Occipital lobe (tissue), 2 donors: Measurements from ENCODE around the gene KRTAP10-10. TPM values are rescaled to one million over a fixed set of nuclear protein-coding genes. Genes with fewer than 3 reads are reported as not detected.
"Not testable (repeated sequence)": the region's sequence is repeated elsewhere in the genome, so short reads cannot be mapped to it uniquely, and the experiment has no call there.

Source experiments
- DNase-seq: peaks from one replicate; lab custom pipeline; 2025; lab: John Stamatoyannopoulos, UW
- total RNA-seq: library from RNA; depleted of rRNA; stranded (reverse); fragments of >200 nt; gene quantifications from one replicate; pipeline ENCODE4 v1.2.3, GENCODE V29; 2014

KRTAP10-10 gene
- total RNA-seq, 1 donor from 2014 or later: not detected

DNA sequence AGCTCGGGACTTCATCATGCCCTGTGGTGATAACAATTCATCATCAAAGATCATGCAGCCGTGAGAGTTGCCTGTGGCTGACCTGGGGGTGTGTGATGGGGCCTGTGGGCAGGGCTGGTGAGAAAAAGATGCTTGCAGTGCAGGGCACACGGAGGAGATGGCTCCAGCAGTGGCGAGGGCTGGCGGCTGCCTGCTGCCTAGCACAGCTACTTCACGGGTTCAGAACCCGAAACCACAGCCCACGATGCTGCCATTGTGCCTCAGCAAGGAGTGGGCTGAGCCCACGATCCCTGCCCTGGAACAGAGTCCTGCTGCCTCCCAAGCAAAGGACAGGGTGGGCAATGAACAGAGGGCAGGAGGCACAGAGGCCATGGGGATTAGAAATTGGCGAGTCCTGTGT lies 10.9 kb upstream of the KRTAP10-10 start:
- no peak for DNase-seq

DNA sequence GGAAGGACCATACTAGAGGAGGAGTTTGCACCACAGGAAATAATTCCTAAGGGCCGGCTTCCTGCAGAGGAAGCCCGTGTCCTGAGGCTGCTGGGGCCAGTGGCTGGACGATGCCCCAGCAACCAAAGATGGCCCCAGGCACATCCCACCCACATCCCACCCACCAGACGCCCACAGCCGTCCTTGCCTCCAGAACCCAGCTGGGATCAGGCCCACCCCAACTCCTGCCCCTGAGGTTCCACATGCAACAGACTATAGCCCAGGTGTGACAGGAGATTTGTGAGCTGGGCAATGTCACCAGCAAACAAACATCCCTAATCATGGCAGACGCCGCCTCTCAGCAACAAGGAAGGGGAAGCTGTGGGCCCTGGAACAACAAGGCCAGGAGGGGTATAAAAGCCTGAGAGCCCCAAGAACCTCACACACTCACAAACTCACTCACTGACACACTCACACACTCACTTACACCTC lies 10.4 kb upstream of the KRTAP10-10 start, which contains the start of gene KRTAP10-9:
KRTAP10-9 (plus strand) TSS at position 421 of the 471 bp plus-strand sequence. CDS start 79 bp downstream, outside the sequence.
- DNase-seq: no peak

- DNase-seq: not testable (repeated sequence)
Measured at GRCh38 chr21:44627181-44627822, 9.9 kb upstream of the KRTAP10-10 start.

DNA sequence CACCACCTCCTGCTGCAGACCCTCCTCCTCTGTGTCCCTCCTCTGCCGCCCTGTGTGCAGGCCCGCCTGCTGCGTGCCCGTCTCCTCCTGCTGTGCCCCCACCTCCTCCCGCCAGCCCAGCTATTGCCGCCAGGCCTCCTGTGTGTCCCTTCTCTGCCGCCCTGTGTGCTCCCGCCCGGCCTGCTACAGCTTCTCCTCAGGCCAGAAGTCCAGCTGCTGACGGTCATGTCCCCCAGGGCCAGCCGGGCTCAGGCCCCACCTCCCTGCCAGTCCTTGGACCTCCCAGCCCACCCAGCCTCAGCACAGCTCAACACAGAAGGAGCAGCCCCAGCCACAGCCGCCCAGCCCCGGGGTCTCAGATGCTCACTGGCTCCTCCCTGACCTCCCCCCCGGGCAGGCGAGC lies 9.3 kb upstream of the KRTAP10-10 start:
- DNase-seq: not testable (repeated sequence)

- DNase-seq: no peak
Measured at GRCh38 chr21:44628707-44629391, 8.3 kb upstream of the KRTAP10-10 start.

GRCh38 chr21:44630440-44630839 lies 6.7 kb upstream of the KRTAP10-10 start:
- DNase-seq: no peak

DNA sequence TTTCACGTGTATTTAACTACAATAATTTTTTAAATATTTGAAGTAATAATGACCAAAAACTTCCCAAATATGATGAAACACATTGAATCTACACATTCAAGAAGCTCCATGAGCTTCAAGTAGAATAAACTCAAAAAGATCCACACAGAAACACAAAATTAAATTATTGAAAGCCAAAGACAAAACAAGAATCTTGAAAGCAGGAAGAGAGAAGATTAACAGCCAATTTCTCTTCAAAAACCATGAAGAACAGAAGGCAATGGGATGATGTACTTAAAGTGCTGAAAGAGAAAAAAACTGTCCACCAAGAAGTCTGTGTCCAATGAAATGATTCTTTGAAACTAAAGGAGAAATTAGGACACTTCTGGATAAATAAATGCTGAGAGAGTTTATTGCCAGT lies 5.1 kb upstream of the KRTAP10-10 start:
- no peak for DNase-seq

DNA sequence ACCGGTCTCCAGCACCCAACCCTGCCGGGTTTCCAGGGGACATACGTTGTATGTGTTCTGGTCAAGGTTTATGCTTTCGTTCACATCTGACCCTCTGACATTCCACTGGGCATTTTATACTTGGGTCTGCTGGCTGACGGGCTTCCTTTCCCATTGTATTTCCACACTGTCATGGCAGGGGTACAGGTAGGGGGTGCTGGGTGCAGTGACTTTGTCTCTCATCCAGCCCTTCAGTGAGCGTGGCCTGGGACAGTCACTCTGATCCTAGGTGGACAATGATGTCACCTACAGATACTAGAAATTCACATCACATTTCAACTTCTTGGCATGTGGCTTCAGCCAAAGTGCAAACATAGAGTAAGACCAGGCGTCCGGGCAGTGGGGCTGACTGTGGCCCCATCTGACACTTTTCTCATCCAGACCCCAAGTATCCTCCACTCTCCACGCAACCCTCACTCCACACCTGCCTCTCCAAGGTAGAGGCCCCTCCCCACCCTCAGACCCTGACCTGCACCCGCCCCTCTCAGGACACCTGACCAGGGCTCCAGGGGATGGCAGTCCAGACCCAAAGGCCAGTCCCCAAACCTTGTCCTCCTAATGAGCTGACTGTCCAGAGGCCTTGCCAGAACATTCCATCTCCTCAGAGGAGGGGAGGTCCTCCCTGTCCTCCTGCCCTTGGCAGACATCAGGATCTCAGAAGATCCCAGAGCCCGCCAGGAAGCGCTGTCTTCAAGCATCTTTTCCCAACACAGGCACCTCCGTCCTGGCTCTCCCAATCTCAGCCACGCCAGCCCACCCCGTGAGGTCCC lies 743 bp upstream of the KRTAP10-10 start:
- no peak for DNase-seq

DNA sequence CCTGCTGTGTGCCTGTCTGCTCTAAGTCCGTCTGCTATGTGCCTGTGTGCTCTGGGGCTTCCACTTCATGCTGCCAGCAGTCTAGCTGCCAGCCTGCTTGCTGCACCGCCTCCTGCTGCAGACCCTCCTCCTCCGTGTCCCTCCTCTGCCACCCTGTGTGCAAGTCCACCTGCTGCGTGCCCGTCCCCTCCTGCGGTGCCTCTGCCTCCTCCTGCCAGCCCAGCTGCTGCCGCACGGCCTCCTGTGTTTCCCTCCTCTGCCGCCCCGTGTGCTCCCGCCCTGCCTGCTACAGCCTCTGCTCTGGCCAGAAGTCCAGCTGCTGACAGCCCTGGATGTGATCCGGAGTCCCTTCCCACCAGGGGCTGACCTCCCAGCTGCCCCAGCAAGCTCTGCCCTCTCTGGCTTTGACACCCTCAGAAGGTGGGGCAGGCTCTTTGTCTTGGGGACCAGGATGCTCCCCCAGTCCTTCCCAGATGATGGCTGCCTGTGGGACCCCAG lies 744 bp downstream of the KRTAP10-10 start:
- DNase-seq: not testable (repeated sequence)

- DNase-seq: not testable (repeated sequence)
Measured at GRCh38 chr21:44638506-44639330, 1.6 kb downstream of the KRTAP10-10 start.

DNA sequence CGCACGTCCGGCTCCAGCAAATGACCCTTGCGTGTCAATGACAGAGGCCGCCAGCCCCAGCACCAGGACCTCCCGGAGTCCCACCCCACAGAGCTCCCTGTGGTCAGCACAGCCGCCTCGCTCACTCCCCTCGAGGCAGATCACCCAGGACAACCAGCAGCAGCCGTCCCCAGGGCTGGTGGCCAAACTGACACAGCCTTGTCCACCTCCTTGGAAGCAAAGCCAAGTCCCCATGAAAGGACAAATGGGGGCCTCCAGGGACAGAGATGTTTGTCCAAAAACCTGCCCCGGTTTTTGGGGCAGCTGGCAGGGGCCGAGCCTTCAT lies 2.1 kb downstream of the KRTAP10-10 start:
- no peak for DNase-seq

GRCh38 chr21:44640761-44641160 lies 3.6 kb downstream of the KRTAP10-10 start:
- DNase-seq: no peak

GRCh38 chr21:44643741-44644310 lies 6.7 kb downstream of the KRTAP10-10 start:
- no peak for DNase-seq

DNA sequence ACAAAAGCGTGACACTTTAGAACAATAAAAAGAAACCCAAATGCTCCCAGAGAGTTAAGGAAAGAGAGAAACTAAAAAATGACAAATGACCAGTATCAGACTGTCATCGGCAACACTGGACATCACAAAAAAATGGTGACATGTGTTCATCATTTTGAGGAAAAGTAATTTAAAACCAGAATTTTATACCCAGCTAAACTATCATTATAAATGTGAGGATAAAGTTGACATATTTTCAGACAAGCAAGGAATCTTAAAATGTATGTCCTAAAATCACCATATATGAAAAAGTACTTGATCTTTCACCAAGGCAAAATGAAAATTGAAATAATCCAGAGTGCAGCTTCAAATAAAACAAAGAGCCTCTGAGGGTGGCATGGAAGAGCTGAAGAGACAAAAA lies 7.7 kb downstream of the KRTAP10-10 start:
- no peak for DNase-seq

GRCh38 chr21:44646366-44647221 lies 9.4 kb downstream of the KRTAP10-10 start, which contains the start of gene KRTAP10-11:
KRTAP10-11 (plus strand) TSS chr21:44646414; CDS start chr21:44646459, 45 bp downstream.
- not testable (repeated sequence) for DNase-seq

DNA sequence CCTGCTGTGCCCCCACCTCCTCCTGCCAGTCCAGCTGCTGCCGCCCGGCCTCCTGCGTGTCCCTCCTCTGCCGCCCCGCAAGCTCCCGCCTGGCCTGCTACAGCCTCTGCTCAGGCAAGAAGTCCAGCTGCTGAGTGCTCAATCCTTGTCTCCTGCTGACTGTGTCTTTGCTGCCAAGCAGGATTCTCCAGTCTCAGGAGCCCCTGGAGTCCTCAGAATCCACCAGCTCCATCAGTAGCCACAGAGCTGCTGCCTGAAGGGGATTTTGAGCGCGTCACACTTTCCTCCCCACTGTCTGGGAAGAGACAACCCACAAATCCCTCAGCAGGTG lies 10.0 kb downstream of the KRTAP10-10 start:
- no peak for DNase-seq

DNA sequence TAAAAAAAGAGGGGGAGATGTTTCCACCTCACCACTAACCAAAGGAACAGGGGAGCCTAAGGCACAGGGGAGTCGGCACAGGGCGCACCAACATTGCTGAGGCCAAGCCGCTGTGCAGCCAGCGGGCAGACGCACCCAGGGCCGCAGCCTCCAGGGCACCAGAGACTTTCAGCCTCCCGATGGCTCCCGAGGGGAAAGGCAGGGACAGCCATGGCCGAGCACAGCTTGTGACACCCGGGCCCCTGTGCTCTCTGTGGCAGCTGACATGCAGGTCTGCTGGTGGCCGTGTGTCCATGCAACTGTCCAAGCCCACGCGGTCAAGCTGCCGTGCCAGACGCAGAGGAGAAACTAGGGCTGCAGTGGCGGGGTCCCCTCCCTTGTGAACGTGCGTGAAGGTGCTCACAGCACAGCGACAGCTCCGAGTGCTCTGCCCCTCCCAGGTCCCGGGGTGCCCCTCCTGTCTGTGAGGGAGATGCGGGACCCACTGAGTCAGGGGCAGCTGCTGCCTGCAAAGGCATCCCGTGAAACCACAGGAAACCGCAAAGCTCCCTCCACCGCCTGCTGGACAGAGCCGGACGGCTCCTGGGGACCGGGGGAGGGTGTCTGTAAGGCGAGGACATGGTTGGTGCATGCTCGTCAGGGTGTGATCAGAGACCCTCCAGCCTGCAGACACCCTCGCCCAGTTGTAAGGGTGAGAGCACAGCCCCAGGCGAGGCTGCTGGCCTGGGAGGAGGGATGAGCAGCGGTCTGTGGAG lies 11.6 kb downstream of the KRTAP10-10 start:
- DNase-seq: no peak

GRCh38 chr21:44649521-44650100 lies 12.5 kb downstream of the KRTAP10-10 start:
- DNase-seq: no peak
